Measurements from ENCODE around the gene PHLPP1.

GRCh38 chr18:62990653-62991052 lies 275.3 kb downstream of the PHLPP1 start:
- TF ChIP-seq POLR2A (IDR thresholded peaks at IDR 0.05) (no peak), CTCF (IDR thresholded peaks at IDR 0.05) (no peak)
